Inflammatory macrophage treated with lipopolysaccharide for 4 hours (primary cell): ENCODE results near the gene DHDDS.
"Not testable (repeated sequence)": the region's sequence is repeated elsewhere in the genome, so short reads cannot be mapped to it uniquely, and the experiment has no call there.

Experiments used
- DNase-seq: peaks from one replicate; pipeline ENCODE4 v3.0.0-alpha.2; 2020

Gene DHDDS

DNA sequence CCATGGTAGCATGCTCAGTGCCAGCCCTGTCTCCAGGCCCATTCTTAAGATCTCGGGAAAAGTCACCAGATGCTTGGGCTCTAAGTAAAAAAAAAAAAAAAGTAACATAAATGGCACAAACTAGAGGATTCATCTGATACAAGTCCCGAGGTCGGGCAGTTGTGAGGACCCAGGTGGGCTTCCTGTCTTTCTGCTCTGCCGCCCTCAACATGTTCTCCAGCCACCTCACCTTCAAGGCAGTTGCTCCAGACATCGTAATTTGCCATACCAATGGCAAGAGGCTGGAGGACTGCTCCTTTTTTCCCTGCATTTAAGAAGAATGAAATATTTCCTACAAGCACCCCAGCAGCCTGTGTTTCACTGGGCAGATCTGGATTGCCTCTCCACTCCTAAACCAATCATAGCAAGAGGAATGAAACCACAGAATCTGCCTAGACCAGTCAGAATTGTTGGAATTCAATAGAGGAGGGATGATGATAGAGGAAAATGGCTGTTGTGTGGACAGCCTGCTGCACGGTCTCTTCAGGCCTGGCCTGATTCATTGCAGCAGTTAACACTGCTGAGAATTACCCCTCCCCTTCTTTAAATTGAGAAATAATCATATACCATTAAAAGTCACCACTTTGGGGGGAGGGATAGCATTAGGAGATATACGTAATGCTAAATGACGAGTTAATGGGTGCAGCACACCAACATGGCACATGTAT is 45.5 kb downstream of the DHDDS start:
- no peak for DNase-seq

DNA sequence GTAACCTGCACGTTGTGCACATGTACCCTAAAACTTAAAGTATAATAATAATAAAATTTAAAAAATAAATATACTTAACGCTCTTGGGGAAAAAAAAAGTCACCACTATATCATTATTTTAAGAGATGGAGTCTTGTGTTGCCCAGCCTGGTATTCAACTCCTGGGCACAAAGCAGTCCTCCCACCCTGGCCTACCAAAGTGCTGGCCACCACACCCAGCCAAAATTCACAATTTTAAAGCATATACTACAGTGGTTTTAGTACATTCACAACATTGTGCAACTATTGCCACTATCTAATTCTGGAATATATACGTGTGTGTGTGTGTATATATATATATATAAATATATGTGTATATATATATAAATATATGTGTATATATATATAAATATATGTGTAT is 46.0 kb downstream of the DHDDS start:
- DNase-seq = no peak

DNA sequence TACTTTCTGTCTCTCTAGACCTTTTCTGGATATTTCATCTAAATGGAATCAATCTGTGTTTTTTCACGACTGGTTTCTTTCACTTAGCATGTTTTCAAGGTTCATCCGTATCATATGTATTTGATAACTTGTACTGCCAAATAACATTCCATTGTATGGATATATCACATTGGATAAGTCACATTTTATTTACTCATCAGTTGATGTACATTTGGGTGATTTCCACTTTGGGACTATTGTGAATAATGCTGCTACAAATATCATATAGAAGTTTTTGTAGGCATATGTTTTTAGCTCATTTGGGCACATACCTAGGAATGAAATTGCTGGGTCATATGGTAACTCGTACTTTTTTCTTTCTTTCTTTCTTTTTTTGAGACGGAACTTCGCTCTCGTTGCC is 46.9 kb downstream of the DHDDS start:
- DNase-seq = no peak

DNA sequence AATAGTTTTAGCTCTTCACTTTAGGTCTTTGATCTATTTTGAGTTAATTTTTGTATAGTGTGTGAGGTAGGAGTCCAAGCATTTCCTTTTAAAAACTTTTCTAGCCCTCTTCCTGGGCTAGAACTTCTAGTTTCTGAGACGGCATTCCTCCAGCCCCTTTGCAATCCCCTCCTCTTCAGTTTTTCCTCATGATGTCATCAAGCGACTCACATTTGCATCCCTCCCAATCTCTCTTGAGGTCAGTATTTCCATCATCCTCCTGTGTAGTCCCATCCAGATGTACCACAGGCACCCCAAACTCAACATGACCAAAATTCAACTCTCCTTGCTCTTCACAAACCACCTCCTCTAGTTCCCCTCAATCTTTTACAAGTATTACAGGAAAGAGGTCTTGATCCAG is 50.8 kb downstream of the DHDDS start:
- DNase-seq = no peak

DNA sequence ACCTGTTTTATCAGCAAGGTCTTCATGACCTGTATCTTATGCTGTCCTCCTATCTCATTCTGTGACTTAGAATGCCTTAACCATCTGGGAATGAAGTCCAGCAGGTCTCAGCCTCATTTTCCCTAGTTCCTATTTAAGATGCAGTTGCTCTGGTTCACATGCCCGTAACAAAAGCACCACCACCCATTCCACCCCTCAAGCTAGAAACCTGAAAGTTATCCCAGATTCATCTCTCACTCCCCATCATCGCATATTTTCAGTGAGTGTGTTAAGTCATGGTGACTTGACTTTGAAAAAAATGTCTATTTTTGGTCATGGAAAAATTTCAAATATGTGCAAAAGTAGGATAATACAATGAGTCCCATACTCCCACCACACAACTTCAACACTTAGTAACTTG is 51.9 kb downstream of the DHDDS start:
- no peak for DNase-seq

DNA sequence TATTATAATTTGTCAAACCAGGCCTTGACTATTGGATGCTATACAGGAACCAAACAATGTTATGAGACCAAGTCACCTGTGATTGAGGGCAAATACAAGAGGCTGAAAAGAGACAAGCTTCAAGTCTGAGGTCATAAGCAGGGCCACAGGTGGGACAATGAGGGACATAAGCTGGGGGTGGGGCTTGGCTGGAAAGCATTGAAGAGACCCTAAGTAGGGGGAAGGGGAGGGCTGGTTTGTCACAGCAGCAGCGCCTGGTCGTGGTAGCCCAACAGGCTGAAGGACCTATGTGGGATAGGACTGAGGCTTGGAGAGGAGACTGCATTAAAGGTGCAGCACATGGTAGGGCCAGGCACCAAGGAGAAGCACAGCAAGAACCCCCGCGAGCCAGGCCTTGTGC is 58.0 kb downstream of the DHDDS start:
- DNase-seq = no peak

DNA sequence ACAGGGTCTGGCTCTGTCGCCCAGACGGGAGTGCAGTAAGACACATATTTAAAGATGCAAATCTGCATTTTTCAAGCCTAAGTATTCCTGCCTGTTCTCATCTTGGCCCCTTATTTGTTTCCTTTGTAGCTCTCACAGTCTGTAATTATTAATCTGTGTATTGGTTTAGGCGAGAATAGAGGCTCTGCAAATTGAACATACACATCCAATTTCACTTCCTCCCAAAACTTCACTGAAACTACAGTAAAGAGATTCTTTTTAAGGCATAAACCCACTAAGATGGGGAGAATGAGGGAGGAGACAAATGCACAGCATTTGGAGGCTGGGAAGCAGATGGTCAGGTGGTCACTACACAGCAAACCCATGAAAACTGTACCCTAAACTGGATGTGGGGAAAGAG is 61.1 kb downstream of the DHDDS start:
- no peak for DNase-seq

DNA sequence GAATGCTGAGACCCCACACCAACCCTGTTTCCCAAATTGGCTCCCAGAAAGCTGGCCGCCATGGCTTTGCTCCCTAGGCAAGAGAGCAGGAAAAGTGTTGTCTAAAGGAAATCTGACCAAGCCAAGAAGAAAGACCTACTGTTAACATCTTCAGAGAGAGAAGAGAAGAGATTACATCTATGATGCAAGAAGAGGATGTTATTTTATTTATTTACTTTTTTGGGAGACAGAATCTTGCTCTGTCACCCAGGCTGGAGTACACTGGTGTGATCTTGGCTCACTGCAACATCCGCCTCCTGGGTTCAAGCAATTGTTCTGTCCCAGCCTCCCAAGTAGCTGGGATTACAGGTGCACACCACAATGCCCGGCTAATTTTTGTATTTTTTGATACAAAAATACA is 61.8 kb downstream of the DHDDS start:
- DNase-seq = no peak

DNA sequence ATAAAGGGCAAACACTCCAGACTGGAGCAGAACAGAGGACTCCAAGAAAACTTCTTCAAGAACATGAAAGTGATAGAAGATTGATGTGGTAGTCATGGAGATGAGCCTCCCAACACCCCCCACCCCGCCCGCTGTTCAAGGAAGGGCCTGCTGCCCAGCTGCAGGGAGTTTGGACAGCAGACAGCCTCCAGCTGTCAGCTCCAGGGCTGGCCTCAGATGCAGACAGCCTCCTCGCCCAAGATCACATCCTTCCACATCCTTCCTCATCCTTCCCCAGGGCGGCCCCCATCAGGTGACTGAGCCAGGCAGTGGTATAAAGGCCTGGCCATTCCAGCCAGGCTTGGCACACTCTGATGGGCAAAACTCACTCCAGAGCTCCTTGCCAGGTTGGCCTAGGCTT is 64.7 kb downstream of the DHDDS start:
- no peak for DNase-seq

DNA sequence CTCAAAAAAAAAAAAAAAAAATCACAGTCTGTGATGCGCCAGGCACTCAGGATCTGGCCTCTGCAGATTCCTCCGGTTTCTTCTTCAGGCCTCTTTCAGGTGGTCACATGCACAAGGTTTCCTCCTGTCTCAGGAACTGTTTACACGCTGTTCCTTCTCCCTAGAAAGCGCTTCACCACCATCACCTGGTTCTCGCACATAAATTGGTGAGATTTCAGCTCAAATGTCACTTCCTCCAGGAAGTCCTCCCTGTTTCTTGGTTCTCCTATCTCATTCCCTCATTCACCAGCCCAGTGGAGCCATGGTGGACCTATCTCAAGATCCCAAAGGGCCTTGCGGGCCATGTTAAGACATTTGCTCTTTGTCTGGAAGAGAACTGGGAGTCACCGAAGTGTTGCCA is 66.8 kb downstream of the DHDDS start:
- DNase-seq = no peak

DNA sequence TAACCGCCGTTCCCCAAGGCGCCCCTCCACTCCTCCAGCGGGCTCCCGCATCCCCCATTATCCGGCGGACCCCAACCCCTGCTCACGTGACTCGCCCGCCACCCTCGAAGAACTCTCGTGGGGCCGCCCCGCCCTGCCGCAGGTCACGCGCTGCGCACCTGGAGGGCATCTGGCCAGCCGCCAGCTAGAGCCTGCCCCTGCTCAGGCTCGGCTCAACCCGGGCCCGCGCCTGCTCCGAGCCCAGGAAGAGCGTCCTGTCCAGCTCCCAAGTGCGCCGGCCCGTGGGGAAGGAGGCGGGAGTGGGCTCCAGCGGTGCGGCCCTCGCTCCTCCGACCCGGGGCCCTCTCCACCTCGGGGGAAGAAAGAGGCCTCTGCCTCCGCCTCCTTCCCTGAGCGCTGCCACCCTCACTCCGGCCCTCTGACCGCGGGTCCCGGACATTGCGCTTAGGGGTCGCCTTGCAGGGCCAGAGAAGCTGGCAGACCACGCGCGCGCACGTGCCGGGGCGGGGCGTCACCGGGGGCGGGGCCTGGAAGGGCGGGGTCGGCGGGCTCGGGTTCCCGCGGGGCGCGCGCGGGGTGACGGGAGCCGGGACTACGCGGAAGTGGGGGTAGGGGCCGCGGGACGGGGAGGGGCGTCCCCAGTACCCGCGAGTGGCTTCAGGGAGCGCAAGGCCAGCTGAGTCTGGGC is 68.5 kb downstream of the DHDDS start:
- peak; percentile 79 for DNase-seq

DNA sequence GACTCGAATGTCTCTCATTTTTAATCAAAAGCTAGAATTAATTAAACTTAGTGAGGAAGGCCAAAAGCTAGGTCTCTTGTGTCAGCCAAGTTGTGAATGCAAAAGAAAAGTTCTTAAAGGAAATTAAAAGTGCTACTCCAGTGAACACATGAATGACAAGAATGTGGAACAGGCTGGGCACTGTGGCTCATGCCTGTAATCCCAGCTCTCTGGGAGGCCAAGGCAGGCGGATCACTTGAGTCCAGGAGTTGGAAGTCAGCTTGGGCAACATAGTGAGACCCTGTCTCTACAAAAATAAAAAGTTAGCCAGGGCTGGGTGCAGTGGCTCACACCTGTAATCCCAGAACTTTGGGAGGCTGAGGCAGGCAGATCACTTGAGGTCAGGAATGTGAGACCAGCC is 78.6 kb downstream of the DHDDS start:
- not testable (repeated sequence) for DNase-seq

DNA sequence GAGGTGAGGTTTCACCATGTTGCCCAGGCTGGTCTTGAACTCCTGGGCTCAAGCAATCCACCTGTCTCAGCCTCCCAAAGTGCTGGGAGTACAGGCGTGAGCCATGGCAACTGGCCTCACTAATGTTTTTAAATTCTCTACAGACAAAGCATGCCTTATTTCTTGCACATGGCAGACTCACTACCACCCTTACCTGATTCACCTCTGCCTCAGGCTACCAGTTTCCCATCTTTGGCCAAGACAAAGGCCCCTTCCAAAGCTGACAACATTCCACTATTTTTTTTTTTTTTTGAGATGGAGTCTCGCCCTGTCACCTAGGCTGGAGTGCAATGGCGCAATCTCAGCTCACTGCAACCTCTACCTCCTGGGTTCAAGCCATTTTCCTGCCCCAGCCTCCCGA is 83.7 kb downstream of the DHDDS start:
- DNase-seq = not testable (repeated sequence)

DNA sequence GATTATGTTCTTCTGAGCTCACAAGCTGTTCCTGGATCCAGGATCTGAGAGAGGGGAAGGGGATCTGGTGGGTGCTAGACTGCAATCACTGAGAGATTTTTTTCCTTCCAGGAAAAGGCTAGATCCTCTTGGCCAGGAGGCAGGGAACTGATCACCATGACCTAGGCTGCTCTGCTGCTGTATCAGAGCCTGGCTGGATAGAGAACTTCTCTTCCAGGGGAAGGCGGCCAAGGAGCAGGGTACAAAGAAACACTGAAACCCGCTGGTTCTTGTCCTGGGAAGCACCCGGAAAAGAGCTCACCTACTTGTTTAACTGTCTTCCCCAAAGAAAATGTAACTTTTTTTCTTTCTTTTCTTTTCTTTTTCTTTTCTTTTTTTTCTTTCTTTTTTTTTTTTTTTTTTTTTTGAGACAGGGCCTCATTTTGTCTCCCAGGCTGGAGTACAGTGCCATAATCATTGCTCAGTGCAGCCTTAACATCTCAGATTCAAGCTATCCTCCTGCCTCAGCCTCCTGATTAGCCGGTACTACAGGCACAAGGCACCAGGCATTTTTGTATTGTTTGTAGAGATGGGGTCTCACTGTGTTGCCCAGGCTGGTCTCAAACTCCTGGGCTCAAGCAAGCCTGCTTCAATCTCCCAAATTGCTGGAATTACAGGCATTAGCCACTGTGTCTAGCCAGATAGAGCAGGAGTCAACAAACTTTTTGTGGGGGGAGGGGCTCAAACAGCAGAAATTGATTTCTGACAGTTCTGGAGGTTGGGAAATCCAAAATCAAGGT is 85.1 kb downstream of the DHDDS start:
- DNase-seq = no peak

DNA sequence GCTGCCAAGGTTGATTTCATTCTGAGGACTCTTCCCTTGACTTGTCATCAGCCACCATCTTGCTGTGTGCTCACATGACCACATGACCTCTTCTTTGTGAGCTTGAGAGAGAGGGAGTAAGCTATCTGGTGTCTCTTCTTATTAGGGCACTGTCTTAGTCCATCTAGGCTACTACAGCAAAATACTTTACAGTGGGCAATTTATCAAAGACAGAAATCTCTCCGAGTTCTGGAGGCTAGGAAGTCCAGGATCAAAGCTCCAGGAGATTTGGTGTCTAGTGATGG is 85.6 kb downstream of the DHDDS start:
- no peak for DNase-seq

DNA sequence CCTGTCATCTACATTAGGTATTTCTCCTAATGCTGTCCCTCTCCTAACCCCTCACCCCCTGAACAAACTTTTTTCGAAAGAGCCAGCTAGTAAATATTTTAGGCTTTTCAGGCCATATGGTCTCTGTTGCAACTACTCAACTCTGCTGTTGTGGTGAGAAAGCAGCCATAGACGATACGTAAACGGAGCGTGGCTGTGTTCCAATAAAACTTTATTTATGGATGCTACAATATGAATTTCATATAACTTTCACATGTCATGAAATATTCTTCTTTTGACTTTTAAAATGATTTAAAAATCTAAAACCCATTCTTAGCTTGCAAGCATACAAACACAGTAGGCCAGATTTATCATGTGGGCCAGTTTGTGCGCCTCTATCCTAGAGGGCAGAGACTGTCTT is 86.2 kb downstream of the DHDDS start:
- DNase-seq = no peak

DNA sequence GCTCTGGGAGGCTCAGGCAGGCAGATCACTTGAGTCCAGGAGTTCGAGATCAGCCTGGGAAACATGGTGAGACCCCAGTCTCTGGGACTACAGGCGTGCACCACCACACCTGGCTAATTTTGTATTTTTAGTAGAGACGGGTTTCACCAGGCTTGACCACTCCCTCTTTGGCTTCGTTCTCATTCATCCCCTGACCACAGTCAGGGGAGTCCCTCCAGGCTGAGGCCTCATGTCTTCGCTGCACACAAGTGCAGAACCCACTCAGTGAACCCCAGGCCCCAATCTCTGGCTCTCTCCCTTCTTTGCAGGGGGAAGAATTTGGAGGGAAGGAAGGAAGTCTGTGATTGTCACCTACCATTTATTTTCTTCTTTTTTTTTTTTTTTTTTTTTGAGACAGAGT is 88.2 kb downstream of the DHDDS start:
- no peak for DNase-seq
